Stimulated activated naive B cell treated with anti-CD40 and anti-IgM and Interleukin-4, amounts not matched to agents 10 μg/mL and 1 μg/mL and 100 μg/mL, for 72 hours (primary cell): ENCODE data around the gene GGT1.
"Not testable (repeated sequence)": the region's sequence is repeated elsewhere in the genome, so short reads cannot be mapped to it uniquely, and the experiment has no call there.

ENCODE experiments used
- ATAC-seq, 2 donors: fragments of 150-1000 bp; cut with Tn5 transposase; replicated peaks; 2 replicates each; pipeline ENCODE4 v1.10.0; 2021; ENCODE audit warnings: moderate library complexity in 1 of 2
- DNase-seq: peaks from one replicate; pipeline ENCODE4 v3.0.0; 2021
- H3K27ac Mint-ChIP-seq: one replicate; pipeline ENCODE4 v1.8.0; 2022; ENCODE audit warnings: mild to moderate bottlenecking, mixed read lengths
- H3K27me3 Mint-ChIP-seq, 2 donors: one replicate each; pipeline ENCODE4 v1.8.0; 2022; ENCODE audit warnings: mixed read lengths in 2 of 2
- H3K36me3 Mint-ChIP-seq, 2 donors: one replicate each; pipeline ENCODE4 v1.8.0; 2022; ENCODE audit warnings: mixed read lengths in 2 of 2, mild to moderate bottlenecking in 1 of 2
- H3K4me1 Mint-ChIP-seq, 2 donors: one replicate each; pipeline ENCODE4 v1.8.0; 2022; ENCODE audit warnings: mixed read lengths in 2 of 2, mild to moderate bottlenecking in 1 of 2
- H3K4me3 Mint-ChIP-seq, 2 donors: one replicate each; pipeline ENCODE4 v1.8.0; 2022; ENCODE audit warnings: mild to moderate bottlenecking in 2 of 2, mixed read lengths in 2 of 2, moderate library complexity in 1 of 2
- H3K9me3 Mint-ChIP-seq, 2 donors: one replicate each; pipeline ENCODE4 v1.8.0; 2022; ENCODE audit warnings: mixed read lengths in 2 of 2, mild to moderate bottlenecking in 1 of 2

Gene GGT1

DNA sequence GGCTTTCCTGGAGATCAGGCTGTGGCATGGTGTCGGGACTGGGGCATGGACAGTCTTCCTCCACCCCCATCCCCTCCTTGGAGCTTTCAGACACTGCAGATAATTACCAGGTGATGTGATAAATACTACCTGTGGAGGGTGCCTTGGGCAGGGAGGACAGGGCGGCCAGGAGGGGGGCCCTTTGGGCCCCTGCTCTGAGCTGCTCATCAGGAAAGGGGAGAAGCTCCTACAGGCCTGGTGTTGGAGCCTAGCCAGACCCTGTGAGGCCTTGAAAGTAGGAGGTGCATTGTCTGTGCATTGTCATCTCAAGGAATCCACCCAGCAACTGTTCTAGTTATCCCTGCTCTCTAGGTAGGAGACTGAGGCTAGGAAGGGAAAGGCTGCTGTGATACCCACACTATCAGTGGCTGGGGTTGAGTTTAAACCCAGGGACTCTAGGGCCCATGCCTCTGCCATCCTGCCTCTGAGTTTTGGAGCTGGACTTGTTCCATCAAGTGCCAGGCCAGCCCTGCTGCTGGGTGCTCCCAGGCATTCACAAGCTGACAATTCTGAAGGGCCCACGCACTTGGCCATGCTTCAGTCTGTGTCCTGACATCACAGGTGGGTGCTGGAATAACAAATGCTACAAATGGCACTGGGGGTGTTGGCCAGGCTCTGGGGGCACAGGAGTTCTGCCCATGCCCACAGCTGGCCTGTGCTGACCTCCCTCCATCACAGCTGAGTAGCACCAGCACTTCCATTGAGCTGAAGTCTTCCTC is 2.9 kb upstream of the GGT1 start:
- H3K36me3 Mint-ChIP-seq, H3K4me3 Mint-ChIP-seq, ATAC-seq, H3K27ac Mint-ChIP-seq, H3K27me3 Mint-ChIP-seq, H3K9me3 Mint-ChIP-seq, DNase-seq: not testable (repeated sequence)
- H3K4me1 Mint-ChIP-seq: peaks cover 11 to 12% of the 10 kb centered on the region in 2 donors

GRCh38 chr22:24601217-24602104 is 1.5 kb upstream of the GGT1 start:
- H3K9me3 Mint-ChIP-seq: no peaks in the 10 kb centered on the region
- ATAC-seq: peak in 1 of 2 donors; percentile 29
- DNase-seq: no peak
- H3K36me3 Mint-ChIP-seq: no peaks in the 10 kb centered on the region
- H3K4me3 Mint-ChIP-seq: no peak overlapping the region
- H3K27ac Mint-ChIP-seq: peak overlapping the region; percentile 42
- no peaks in the 10 kb centered on the region for H3K27me3 Mint-ChIP-seq
- peaks cover 11 to 12% of the 10 kb centered on the region in 2 donors for H3K4me1 Mint-ChIP-seq

DNA sequence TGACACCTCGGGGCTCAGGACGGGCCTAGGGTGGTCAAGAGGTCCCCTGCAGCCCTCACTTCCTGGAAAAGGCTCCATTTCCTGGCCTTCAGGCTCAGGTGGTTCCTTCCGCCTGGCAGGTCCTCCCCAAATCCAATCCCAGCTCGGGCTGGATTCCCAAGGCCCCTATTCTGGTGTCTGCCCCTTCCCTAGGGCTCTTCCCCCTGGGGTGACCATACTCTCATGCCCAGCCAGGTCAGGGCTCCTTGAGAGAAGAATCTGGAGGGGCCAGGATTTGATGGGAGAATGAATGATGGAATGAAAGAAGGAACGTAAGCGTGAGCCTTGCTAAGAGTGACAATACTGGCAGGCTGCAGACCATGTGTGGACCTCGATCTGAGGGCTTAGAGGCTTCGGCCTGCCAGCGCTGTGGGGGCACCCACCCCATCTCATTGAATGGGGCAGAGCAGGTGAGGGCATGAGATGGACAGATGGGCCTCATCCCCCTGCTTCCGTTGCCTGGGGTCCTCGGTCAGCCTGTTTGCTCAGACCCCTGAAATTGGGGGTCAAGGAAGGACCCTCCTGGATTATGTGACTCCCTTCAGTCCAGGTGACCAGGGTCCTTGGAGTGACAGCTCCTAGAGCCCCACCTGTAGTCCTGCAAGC is 766 bp upstream of the GGT1 start:
- peaks cover 11 to 12% of the 10 kb centered on the region in 2 donors for H3K4me1 Mint-ChIP-seq
- H3K36me3 Mint-ChIP-seq, H3K27ac Mint-ChIP-seq, H3K27me3 Mint-ChIP-seq, DNase-seq, ATAC-seq, H3K9me3 Mint-ChIP-seq, H3K4me3 Mint-ChIP-seq: not testable (repeated sequence)

DNA sequence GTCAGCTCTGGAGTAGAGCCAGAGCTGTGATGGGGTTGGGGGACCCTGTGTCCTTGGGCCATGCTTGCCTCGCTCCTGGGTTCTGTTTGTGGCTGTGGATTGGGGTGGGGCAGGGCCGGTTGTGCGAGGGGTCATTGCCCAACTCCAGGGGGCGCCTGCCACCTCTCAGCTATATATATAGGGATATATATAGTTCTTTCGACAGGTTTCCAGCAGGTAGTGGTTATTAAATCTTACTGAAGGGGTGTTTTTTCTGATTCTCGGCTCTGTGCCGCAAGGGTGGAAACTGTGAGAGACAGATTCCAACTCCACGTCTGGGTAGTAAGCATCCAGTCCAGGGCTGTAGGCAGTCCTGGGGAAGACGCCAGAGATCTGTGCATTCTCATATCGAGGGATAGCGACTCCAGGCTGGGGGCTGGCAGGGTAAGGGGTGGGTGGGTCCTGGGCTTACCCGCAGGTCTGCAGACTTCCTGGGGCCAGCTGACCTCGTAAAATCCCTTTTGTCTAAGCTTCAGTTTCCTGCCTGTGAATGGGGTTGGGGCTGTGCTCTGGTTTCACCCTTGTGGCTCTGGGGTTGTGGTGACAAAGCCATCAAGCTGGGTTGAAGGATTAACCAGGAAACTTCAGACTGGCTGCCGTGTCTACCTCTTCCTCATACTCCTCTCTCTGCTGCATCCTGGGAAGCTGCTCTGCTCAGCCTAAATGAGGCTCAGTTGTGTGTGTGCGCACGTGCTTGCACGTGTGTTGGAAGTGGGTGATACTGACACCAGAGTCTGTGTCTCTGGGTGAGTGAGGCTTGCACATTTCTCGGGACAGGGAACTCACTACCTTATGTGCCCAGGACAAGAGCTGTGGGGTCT is 1.0 kb downstream of the GGT1 start:
- Mint-ChIP-seq H3K4me1 (peaks cover 16 to 23% of the 10 kb centered on the region in 2 donors), H3K27ac (peak overlapping the region; percentile 39), H3K4me3 (peak overlapping the region; percentile 39 to 61)
- H3K9me3 Mint-ChIP-seq, DNase-seq, H3K36me3 Mint-ChIP-seq, H3K27me3 Mint-ChIP-seq: not testable (repeated sequence)
- ATAC-seq: peak; percentile 31 to 35

- Mint-ChIP-seq H3K27ac (peak overlapping the region; percentile 67), H3K4me1 (peaks cover 16 to 23% of the 10 kb centered on the region in 2 donors)
- H3K9me3 Mint-ChIP-seq, H3K4me3 Mint-ChIP-seq, ATAC-seq, DNase-seq, H3K36me3 Mint-ChIP-seq, H3K27me3 Mint-ChIP-seq: not testable (repeated sequence)
These were observed 3.3 kb downstream of the GGT1 start for GRCh38 chr22:24606340-24606739.

- peak; percentile 44 for DNase-seq
- peak overlapping the region; percentile 97 for H3K27ac Mint-ChIP-seq
- not testable (repeated sequence) for H3K27me3 Mint-ChIP-seq, H3K36me3 Mint-ChIP-seq, H3K9me3 Mint-ChIP-seq
- ATAC-seq: peak; percentile 65 to 83
- H3K4me1 Mint-ChIP-seq: peaks cover 14 to 23% of the 10 kb centered on the region in 2 donors
- peak overlapping the region; percentile 75 to 95 for H3K4me3 Mint-ChIP-seq
These were observed 4.5 kb downstream of the GGT1 start for GRCh38 chr22:24607429-24607983.

DNA sequence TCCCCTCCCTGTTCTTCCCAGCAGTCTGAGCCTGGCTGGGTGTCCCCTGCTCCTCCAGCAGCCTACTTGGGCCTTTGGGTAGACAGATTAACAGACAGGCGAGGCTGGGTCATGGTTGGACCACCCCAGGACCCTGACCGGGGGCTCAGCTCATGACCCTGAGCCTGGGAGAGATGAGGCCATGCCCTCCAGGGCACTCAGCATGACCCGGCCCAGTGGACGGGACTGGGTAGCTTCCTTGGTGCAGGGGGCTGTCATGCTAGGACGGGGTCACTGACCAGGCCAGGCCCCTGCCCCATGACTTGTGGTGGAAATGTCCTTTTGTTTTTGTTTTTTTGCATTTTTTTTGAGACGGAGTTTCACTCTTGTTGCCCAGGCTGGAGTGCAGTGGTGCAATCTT is 5.3 kb downstream of the GGT1 start:
- not testable (repeated sequence) for ATAC-seq, H3K27me3 Mint-ChIP-seq, H3K36me3 Mint-ChIP-seq, DNase-seq, H3K9me3 Mint-ChIP-seq
- Mint-ChIP-seq H3K4me1 (peaks cover 12 to 21% of the 10 kb centered on the region in 2 donors), H3K27ac (peak overlapping the region; percentile 47), H3K4me3 (peak overlapping the region in 1 of 2 donors; percentile 95)

DNA sequence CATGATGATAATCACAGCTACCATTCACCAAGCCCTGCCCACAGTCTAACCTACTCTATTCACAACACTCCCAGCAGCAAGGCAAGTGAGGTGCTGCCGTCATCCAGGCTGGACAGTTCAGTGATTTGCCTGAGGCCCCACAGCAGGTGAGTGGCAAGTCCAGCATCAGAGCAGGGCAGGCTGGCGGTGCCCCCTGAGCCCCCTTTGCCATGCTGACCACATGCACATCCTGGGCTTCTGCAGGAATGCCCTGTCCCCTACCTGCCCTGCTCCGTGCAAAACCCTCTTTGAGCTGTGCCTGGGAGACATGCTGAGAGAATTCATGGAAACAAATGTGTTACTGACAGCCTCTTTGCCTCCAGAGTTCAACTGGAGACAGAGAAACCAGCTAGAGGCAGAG is 6.9 kb downstream of the GGT1 start:
- DNase-seq, H3K27me3 Mint-ChIP-seq, H3K9me3 Mint-ChIP-seq, H3K36me3 Mint-ChIP-seq, H3K27ac Mint-ChIP-seq, ATAC-seq, H3K4me3 Mint-ChIP-seq: not testable (repeated sequence)
- peaks cover 6 to 12% of the 10 kb centered on the region in 2 donors for H3K4me1 Mint-ChIP-seq

GRCh38 chr22:24614794-24615193 is 11.8 kb downstream of the GGT1 start:
- H3K27me3 Mint-ChIP-seq, H3K36me3 Mint-ChIP-seq, H3K4me1 Mint-ChIP-seq, ATAC-seq, DNase-seq, H3K27ac Mint-ChIP-seq, H3K4me3 Mint-ChIP-seq, H3K9me3 Mint-ChIP-seq: not testable (repeated sequence)

DNA sequence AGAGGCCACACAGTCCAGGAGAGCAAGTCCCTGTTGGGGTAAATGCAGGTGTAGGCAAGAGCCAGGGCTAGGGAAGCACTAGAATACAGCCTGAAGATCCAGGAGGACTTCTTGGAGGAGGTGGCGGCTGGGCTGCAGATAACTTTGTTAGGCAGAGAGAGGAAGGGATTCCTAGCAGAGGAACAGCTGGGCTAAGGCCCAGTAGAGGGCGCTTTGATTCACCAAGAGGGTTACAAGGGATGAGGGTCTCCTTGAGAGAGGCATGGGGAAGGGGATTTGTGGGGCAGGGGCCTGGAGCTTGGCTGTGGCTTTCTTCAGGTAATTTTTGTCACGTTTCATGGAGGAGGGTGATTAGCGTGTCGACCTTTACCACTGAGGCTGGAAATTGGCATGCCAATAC is 18.3 kb downstream of the GGT1 start:
- H3K27ac Mint-ChIP-seq: not testable (repeated sequence)

GRCh38 chr22:24622596-24622995 is 19.6 kb downstream of the GGT1 start:
- H3K4me3 Mint-ChIP-seq, H3K27me3 Mint-ChIP-seq, H3K4me1 Mint-ChIP-seq, ATAC-seq, H3K9me3 Mint-ChIP-seq, DNase-seq: not testable (repeated sequence)
- H3K27ac Mint-ChIP-seq: peak overlapping the region; percentile 76
- H3K36me3 Mint-ChIP-seq: peaks cover 1 to 11% of the 10 kb centered on the region in 2 donors

More for the DNA sequence above, 18.3 kb downstream of the GGT1 start:
- not testable (repeated sequence) for DNase-seq, ATAC-seq, H3K4me3 Mint-ChIP-seq, H3K27me3 Mint-ChIP-seq, H3K36me3 Mint-ChIP-seq, H3K9me3 Mint-ChIP-seq, H3K4me1 Mint-ChIP-seq

- ATAC-seq, H3K9me3 Mint-ChIP-seq: not testable (repeated sequence)
These were observed 24.9 kb downstream of the GGT1 start for GRCh38 chr22:24627911-24628310.

GRCh38 chr22:24629069-24629468 is 26.1 kb downstream of the GGT1 start:
- not testable (repeated sequence) for H3K9me3 Mint-ChIP-seq, ATAC-seq, H3K27me3 Mint-ChIP-seq, DNase-seq, H3K4me3 Mint-ChIP-seq, H3K27ac Mint-ChIP-seq, H3K4me1 Mint-ChIP-seq
- peaks cover 1 to 11% of the 10 kb centered on the region in 2 donors for H3K36me3 Mint-ChIP-seq

More at GRCh38 chr22:24627911-24628310, 24.9 kb downstream of the GGT1 start:
- H3K4me3 Mint-ChIP-seq, DNase-seq, H3K27ac Mint-ChIP-seq, H3K4me1 Mint-ChIP-seq, H3K27me3 Mint-ChIP-seq: not testable (repeated sequence)
- H3K36me3 Mint-ChIP-seq: peaks cover 1 to 11% of the 10 kb centered on the region in 2 donors
